OCI-LY1 (cell line): Measurements from ENCODE around the gene KCTD1.

Source experiments
- EZH2 ChIP-seq: fragments of 200-600 bp; sonication (generic), shearing (Covaris generic); IDR thresholded peaks from 2 replicates; pipeline ENCODE4 v1.8.0; 2017; ENCODE audit warnings: borderline replicate concordance, mixed run types, mild to moderate bottlenecking, antibody characterized with exemption, low read length, moderate library complexity, mixed read lengths
- TF ChIP-seq, protein P1 (sequence below): fragments of 200-600 bp; sonication (generic), shearing (Covaris generic); IDR thresholded peaks from 2 replicates; pipeline ENCODE4 v1.5.1; 2017; ENCODE audit warnings: mild to moderate bottlenecking, antibody characterized with exemption, low read length, moderate library complexity, mixed read lengths

- TF ChIP-seq EZH2: no peak
- TF ChIP-seq, protein P1, sequence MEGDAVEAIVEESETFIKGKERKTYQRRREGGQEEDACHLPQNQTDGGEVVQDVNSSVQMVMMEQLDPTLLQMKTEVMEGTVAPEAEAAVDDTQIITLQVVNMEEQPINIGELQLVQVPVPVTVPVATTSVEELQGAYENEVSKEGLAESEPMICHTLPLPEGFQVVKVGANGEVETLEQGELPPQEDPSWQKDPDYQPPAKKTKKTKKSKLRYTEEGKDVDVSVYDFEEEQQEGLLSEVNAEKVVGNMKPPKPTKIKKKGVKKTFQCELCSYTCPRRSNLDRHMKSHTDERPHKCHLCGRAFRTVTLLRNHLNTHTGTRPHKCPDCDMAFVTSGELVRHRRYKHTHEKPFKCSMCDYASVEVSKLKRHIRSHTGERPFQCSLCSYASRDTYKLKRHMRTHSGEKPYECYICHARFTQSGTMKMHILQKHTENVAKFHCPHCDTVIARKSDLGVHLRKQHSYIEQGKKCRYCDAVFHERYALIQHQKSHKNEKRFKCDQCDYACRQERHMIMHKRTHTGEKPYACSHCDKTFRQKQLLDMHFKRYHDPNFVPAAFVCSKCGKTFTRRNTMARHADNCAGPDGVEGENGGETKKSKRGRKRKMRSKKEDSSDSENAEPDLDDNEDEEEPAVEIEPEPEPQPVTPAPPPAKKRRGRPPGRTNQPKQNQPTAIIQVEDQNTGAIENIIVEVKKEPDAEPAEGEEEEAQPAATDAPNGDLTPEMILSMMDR: no peak
These were observed 133.4 kb downstream of the KCTD1 start for GRCh38 chr18:26414901-26415440.
